Hematopoietic multipotent progenitor cell treated with erythropoietin and hydrocortisone succinate and interleukin-3 and kit ligand, for 15 days (in vitro differentiated cells): ENCODE measurements around the gene FAM20B.
A peak's percentile ranks its signal among the peaks of the same experiment; 100 is the strongest.
"Not testable (repeated sequence)": the region's sequence is repeated elsewhere in the genome, so short reads cannot be mapped to it uniquely, and the experiment has no call there.

ENCODE experiments used
- DNase-seq: peaks from one replicate; pipeline ENCODE4 v3.0.0-alpha.2; 2015; ENCODE audit warnings: low spot score

FAM20B gene

GRCh38 chr1:179023946-179024650 is 1.6 kb upstream of the FAM20B start:
- DNase-seq = no peak

GRCh38 chr1:179025975-179026812 is 500 bp downstream of the FAM20B start:
- DNase-seq = peak; percentile 71

GRCh38 chr1:179026813-179027669 is 1.3 kb downstream of the FAM20B start:
- no peak for DNase-seq

- DNase-seq = peak; percentile 52
Observed at GRCh38 chr1:179029321-179029759, 3.6 kb downstream of the FAM20B start.

- no peak for DNase-seq
Observed at GRCh38 chr1:179030130-179030529, 4.4 kb downstream of the FAM20B start.

- DNase-seq = no peak
Observed at GRCh38 chr1:179030683-179031082, 5.0 kb downstream of the FAM20B start.

GRCh38 chr1:179031284-179031683 is 5.6 kb downstream of the FAM20B start:
- no peak for DNase-seq

- DNase-seq = peak; percentile 60
Observed at GRCh38 chr1:179031855-179032513, 6.3 kb downstream of the FAM20B start.

GRCh38 chr1:179034720-179035119 is 9.0 kb downstream of the FAM20B start:
- no peak for DNase-seq

GRCh38 chr1:179036844-179037465 is 11.3 kb downstream of the FAM20B start:
- no peak for DNase-seq

GRCh38 chr1:179038528-179039281 is 13.0 kb downstream of the FAM20B start:
- no peak for DNase-seq

- DNase-seq = not testable (repeated sequence)
Observed at GRCh38 chr1:179039502-179040174, 13.9 kb downstream of the FAM20B start.

- DNase-seq = not testable (repeated sequence)
Observed at GRCh38 chr1:179040175-179040551, 14.5 kb downstream of the FAM20B start.

- DNase-seq = no peak
Observed at GRCh38 chr1:179042087-179042486, 16.4 kb downstream of the FAM20B start.

- DNase-seq = no peak
Observed at GRCh38 chr1:179042700-179043099, 17.0 kb downstream of the FAM20B start.

GRCh38 chr1:179043266-179043665 is 17.6 kb downstream of the FAM20B start:
- DNase-seq = no peak

GRCh38 chr1:179043907-179044306 is 18.2 kb downstream of the FAM20B start:
- no peak for DNase-seq

GRCh38 chr1:179046808-179047635 is 21.3 kb downstream of the FAM20B start:
- DNase-seq = peak; percentile 91

GRCh38 chr1:179047636-179047997 is 21.9 kb downstream of the FAM20B start:
- no peak for DNase-seq
